Adrenal gland (tissue), 12 donors: ENCODE data around the gene TMEM140. TPM values are rescaled to one million over a fixed set of nuclear protein-coding genes. Genes with fewer than 3 reads are reported as not detected.

Experiments used
- DNase-seq, 7 donors: peaks; one replicate each; pipeline ENCODE4 v3.0.0-alpha.2; 2019 to 2020
- H3K27ac ChIP-seq, 5 donors: fragments of 200-600 bp; sonication (generic) in 4 of 5; 1 replicate in 3 of 5; 2 replicates in 2 of 5; pipeline versions ENCODE4 v1.5.1 to v1.8.0; 2016 to 2020; ENCODE audit warnings: mild to moderate bottlenecking in 1 of 5
- H3K27me3 ChIP-seq: fragments of 200-600 bp; 2 replicates; pipeline ENCODE4 v1.8.0; 2021
- H3K36me3 ChIP-seq, 2 donors: fragments of 200-600 bp; replicated peaks in 1 of 2; 1 replicate in 1 of 2; 2 replicates in 1 of 2; pipeline versions ENCODE4 v1.5.1 to v1.8.0; 2018 to 2022
- H3K4me1 ChIP-seq, 2 donors: fragments of 200-600 bp; replicated peaks in 1 of 2; 1 replicate in 1 of 2; 2 replicates in 1 of 2; pipeline versions ENCODE4 v1.5.1 to v1.8.0; 2018 to 2021
- H3K4me3 ChIP-seq, 4 donors: fragments of 200-600 bp; sonication (generic) in 3 of 4; one replicate each; pipeline ENCODE4 v1.5.1; 2016 to 2018
- H3K9me3 ChIP-seq, 3 donors: fragments of 200-600 bp; sonication (generic) in 1 of 3; replicated peaks in 1 of 3; 1 replicate in 2 of 3; 2 replicates in 1 of 3; pipeline versions ENCODE4 v1.5.1 to v1.8.0; 2016 to 2021
- CTCF ChIP-seq, 6 experiments: fragments of 450-650 bp in 4 of 6; fragments of 200-600 bp in 2 of 6; sonication (generic) in 1 of 6; IDR thresholded peaks; 1 replicate in 5 of 6; 2 replicates in 1 of 6; pipeline versions ENCODE4 v1.5.1 to v1.8.0; 2016 to 2021; ENCODE audit warnings: antibody characterized with exemption in 6 of 6, mild to moderate bottlenecking in 2 of 6, moderate library complexity in 1 of 6
- POLR2A ChIP-seq, 2 donors: fragments of 450-650 bp; IDR thresholded peaks; one replicate each; pipeline ENCODE4 v1.6.1; 2017; ENCODE audit warnings: antibody characterized with exemption in 2 of 2, mild to moderate bottlenecking in 2 of 2, moderate library complexity in 1 of 2
- WGBS, 4 donors: extraction: QIAGEN DNeasy Blood & Tissue Kit in 2 of 4; methylation state at CpG; one replicate each; pipeline versions ENCODE4 v1.1.5 to v1.1.7; 2013 to 2017; 5-methylcytosine and 5-hydroxymethylcytosine counted together
- intact Hi-C, 2 donors: fragments of 100-400 bp; cut with DNase I; formaldehyde crosslinking; loops; one replicate each; pipeline versions ENCODE4 v1.14.1 to v1.15.0; 2022 to 2023
- polyA plus RNA-seq, 3 donors: library from polyadenylated mRNA; stranded (reverse); fragments of 200-250 nt in 2 of 3; fragments of 350-450 nt in 1 of 3; fragmentation: Illumina TruSeq in 1 of 3; extraction: RNeasy Lipid Tissue Mini Kit (QIAGEN cat#74804) in 1 of 3; gene quantifications; one replicate each; pipeline ENCODE4 v1.2.3, GENCODE V29; 2013 to 2014
- total RNA-seq, 9 donors: library from RNA; depleted of rRNA in 4 of 9; stranded (reverse); fragments of >200 nt in 4 of 9; fragments of 120-200 nt in 1 of 9; fragmentation: NEBNext Ultra II Directional in 1 of 9; extraction: Animal tissue kit (Norgen Biotek cat#: 25700) in 1 of 9; gene quantifications; one replicate each; pipeline versions ENCODE4 v1.1.0 to v1.2.4, GENCODE V29; 2013 to 2023
- donor health status: healthy with polysubstance abuse.
- donor health status: Bipolar disorder and iron deficiency.
- donor health status: DM: yes; HTN: yes; CAD: no.
- donor health status: DM: no; HTN: no; CAD: no.
- donor health status: DM: no; HTN: no; CAD: no.
- donor health status: DM: yes; HTN: yes; CAD: no.

The TMEM140 gene
- total and polyA plus RNA-seq, 12 donors, result 9.4 to 62.9 (median 25.1) TPM

GRCh38 chr7:135206941-135207391, 59.1 kb downstream of the TMEM140 start:
- WGBS, 4 donors, result 76 to 91% (median 88%) methylated on average over 7 of the region's 7 CpGs
- TF ChIP-seq POLR2A (IDR thresholded peaks at IDR 0.05) (no peak), CTCF (IDR thresholded peaks at IDR 0.05) (no peak)
- DNase-seq, result no peak
- Histone ChIP-seq H3K4me1 (peaks cover 0 to 21% of the 10 kb centered on the region in 2 donors), H3K36me3 (peaks cover 0 to 37% of the 10 kb centered on the region in 2 donors), H3K27me3 (no peaks in the 10 kb centered on the region), H3K9me3 (no peaks in the 10 kb centered on the region), H3K4me3 (no peak overlapping the region), H3K27ac (peak overlapping the region in 1 of 5 donors; percentile 31)
- intact Hi-C loops, result no loop called here

GRCh38 chr7:135207406-135208101, 59.7 kb downstream of the TMEM140 start:
- TF ChIP-seq POLR2A (IDR thresholded peaks at IDR 0.05), result no peak
- no peak for TF ChIP-seq CTCF (IDR thresholded peaks at IDR 0.05)
- DNase-seq, result no peak
- peaks cover 0 to 33% of the 10 kb centered on the region in 2 donors for H3K36me3 ChIP-seq
- WGBS, 4 donors, result 84 to 92% (median 88%) methylated on average over 8 of the region's 8 CpGs
- no peaks in the 10 kb centered on the region for H3K27me3 ChIP-seq
- H3K4me1 ChIP-seq, result peaks cover 0 to 21% of the 10 kb centered on the region in 2 donors
- H3K9me3 ChIP-seq, result no peaks in the 10 kb centered on the region
- intact Hi-C loops, result no loop called here
- H3K27ac ChIP-seq, result peak overlapping the region in 1 of 5 donors; percentile 31
- no peak overlapping the region for H3K4me3 ChIP-seq

GRCh38 chr7:135208102-135208793, 60.4 kb downstream of the TMEM140 start:
- Histone ChIP-seq H3K27me3 (no peaks in the 10 kb centered on the region), H3K27ac (peak overlapping the region in 1 of 5 donors; percentile 53), H3K4me1 (peaks cover 0 to 21% of the 10 kb centered on the region in 2 donors), H3K36me3 (peaks cover 0 to 26% of the 10 kb centered on the region in 2 donors), H3K4me3 (no peak overlapping the region), H3K9me3 (no peaks in the 10 kb centered on the region)
- 73 to 84% (median 83%) methylated on average over 6 of the region's 6 CpGs for WGBS, 4 donors
- TF ChIP-seq POLR2A (IDR thresholded peaks at IDR 0.05), result no peak
- TF ChIP-seq CTCF (IDR thresholded peaks at IDR 0.05), result no peak
- DNase-seq, result no peak
- intact Hi-C loops, result no loop called here

GRCh38 chr7:135209225-135209834, 61.5 kb downstream of the TMEM140 start:
- intact Hi-C loops, result no loop called here
- Histone ChIP-seq H3K27ac (peak overlapping the region in 1 of 5 donors; percentile 53), H3K36me3 (peaks cover 0 to 16% of the 10 kb centered on the region in 2 donors), H3K9me3 (no peaks in the 10 kb centered on the region), H3K4me1 (peaks cover 0 to 21% of the 10 kb centered on the region in 2 donors), H3K4me3 (no peak overlapping the region), H3K27me3 (no peaks in the 10 kb centered on the region)
- 77 to 92% (median 89%) methylated on average over 7 of the region's 7 CpGs for WGBS, 4 donors
- no peak for DNase-seq
- no peak for TF ChIP-seq CTCF (IDR thresholded peaks at IDR 0.05)
- TF ChIP-seq POLR2A (IDR thresholded peaks at IDR 0.05), result no peak
